Naive thymus-derived CD4-positive, alpha-beta T cell (primary cell): ENCODE data around the gene SIN3A. TPM values are rescaled to one million over a fixed set of nuclear protein-coding genes. Genes with fewer than 3 reads are reported as not detected.

Source experiments
- ATAC-seq: fragments of 150-1000 bp; cut with Tn5 transposase; 2 replicates; pipeline ENCODE4 v1.10.0; 2021; ENCODE audit warnings: mild to moderate bottlenecking, moderate library complexity
- CTCF ChIA-PET: fragments of 350-600 bp; sonication (Branson Sonifier 250); formaldehyde crosslinking; loops from one replicate; lab custom pipeline; 2021; ENCODE audit warnings: antibody characterized with exemption; lab: Charles Lee
- POLR2A ChIA-PET: fragments of 350-600 bp; sonication (Branson Sonifier 250); formaldehyde crosslinking; loops from one replicate; lab custom pipeline; 2021; ENCODE audit warnings: antibody characterized with exemption, inconsistent platforms; lab: Charles Lee
- DNase-seq, 9 donors: peaks; one replicate each; pipeline versions ENCODE4 v3.0.0 to v3.0.0-alpha.2; 2020 to 2022; ENCODE audit warnings: mixed read lengths in 1 of 9
- H3K27ac ChIP-seq: one replicate; pipeline ENCODE4 v1.7.0; 2013; ENCODE audit warnings: mild to moderate bottlenecking, low read depth, low read length, moderate library complexity
- H3K27me3 ChIP-seq, 2 donors: one replicate each; pipeline ENCODE4 v1.7.0; 2013; ENCODE audit warnings: low read length in 2 of 2, mild to moderate bottlenecking in 2 of 2, moderate library complexity in 2 of 2; ENCODE audit not compliant: control insufficient read depth in 2 of 2, insufficient read depth in 2 of 2
- H3K36me3 ChIP-seq, 3 experiments: 1 replicate in 2 of 3; 2 replicates in 1 of 3; pipeline ENCODE4 v1.7.0; 2013; ENCODE audit warnings: low read length in 3 of 3, mild to moderate bottlenecking in 3 of 3, moderate library complexity in 1 of 3; ENCODE audit not compliant: insufficient read depth in 3 of 3, control insufficient read depth in 2 of 3
- H3K4me1 ChIP-seq, 2 donors: one replicate each; pipeline ENCODE4 v1.7.0; 2013; ENCODE audit warnings: low read length in 2 of 2, mild to moderate bottlenecking in 2 of 2, moderate library complexity in 1 of 2; ENCODE audit not compliant: control insufficient read depth in 2 of 2, insufficient read depth in 2 of 2
- H3K4me3 ChIP-seq: 2 replicates; pipeline ENCODE4 v1.7.0; 2013; ENCODE audit warnings: mild to moderate bottlenecking, low read length
- H3K9me3 ChIP-seq, 3 experiments: 1 replicate in 2 of 3; 2 replicates in 1 of 3; pipeline ENCODE4 v1.7.0; 2013; ENCODE audit warnings: low read length in 3 of 3; ENCODE audit not compliant: control insufficient read depth in 2 of 3
- H3K27ac Mint-ChIP-seq, 9 donors: one replicate each; pipeline ENCODE4 v1.8.0; 2020 to 2022; ENCODE audit warnings: mixed read lengths in 9 of 9, mild to moderate bottlenecking in 8 of 9, moderate library complexity in 5 of 9, inconsistent platforms in 2 of 9
- H3K27me3 Mint-ChIP-seq, 5 donors: one replicate each; pipeline ENCODE4 v1.8.0; 2021 to 2022; ENCODE audit warnings: mixed read lengths in 5 of 5, mild to moderate bottlenecking in 1 of 5
- H3K36me3 Mint-ChIP-seq, 5 donors: one replicate each; pipeline ENCODE4 v1.8.0; 2020 to 2022; ENCODE audit warnings: mixed read lengths in 5 of 5, mild to moderate bottlenecking in 3 of 5, inconsistent platforms in 1 of 5
- H3K4me1 Mint-ChIP-seq, 7 donors: one replicate each; pipeline ENCODE4 v1.8.0; 2020 to 2022; ENCODE audit warnings: mixed read lengths in 7 of 7, mild to moderate bottlenecking in 3 of 7, inconsistent platforms in 1 of 7
- H3K4me3 Mint-ChIP-seq, 10 donors: one replicate each; pipeline ENCODE4 v1.8.0; 2020 to 2022; ENCODE audit warnings: mild to moderate bottlenecking in 10 of 10, mixed read lengths in 10 of 10, moderate library complexity in 6 of 10, inconsistent platforms in 2 of 10
- H3K9me3 Mint-ChIP-seq, 11 donors: one replicate each; pipeline ENCODE4 v1.8.0; 2020 to 2022; ENCODE audit warnings: mixed read lengths in 11 of 11, mild to moderate bottlenecking in 4 of 11, inconsistent platforms in 1 of 11, moderate library complexity in 1 of 11
- intact Hi-C, 2 donors: fragments of 100-400 bp; cut with micrococcal nuclease; formaldehyde crosslinking; loops; one replicate each; pipeline ENCODE4 v1.15.1; 2023
- polyA plus RNA-seq, 2 donors: library from polyadenylated mRNA; unstranded; fragments of 300-500 nt; fragmentation: Illumina TruSeq; gene quantifications; one replicate each; pipeline ENCODE4 v1.2.3, GENCODE V29; 2021
- total RNA-seq, 6 experiments: library from RNA in 5 of 6; stranded (reverse) in 5 of 6; gene quantifications; 1 replicate in 5 of 6; 2 replicates in 1 of 6; pipeline ENCODE4 v1.2.3 and lab custom pipeline; 2021 to 2026

Gene SIN3A
- total and polyA plus RNA-seq, 7 experiments from 2014 or later, result 18.0 to 139 (median 120) TPM

DNA sequence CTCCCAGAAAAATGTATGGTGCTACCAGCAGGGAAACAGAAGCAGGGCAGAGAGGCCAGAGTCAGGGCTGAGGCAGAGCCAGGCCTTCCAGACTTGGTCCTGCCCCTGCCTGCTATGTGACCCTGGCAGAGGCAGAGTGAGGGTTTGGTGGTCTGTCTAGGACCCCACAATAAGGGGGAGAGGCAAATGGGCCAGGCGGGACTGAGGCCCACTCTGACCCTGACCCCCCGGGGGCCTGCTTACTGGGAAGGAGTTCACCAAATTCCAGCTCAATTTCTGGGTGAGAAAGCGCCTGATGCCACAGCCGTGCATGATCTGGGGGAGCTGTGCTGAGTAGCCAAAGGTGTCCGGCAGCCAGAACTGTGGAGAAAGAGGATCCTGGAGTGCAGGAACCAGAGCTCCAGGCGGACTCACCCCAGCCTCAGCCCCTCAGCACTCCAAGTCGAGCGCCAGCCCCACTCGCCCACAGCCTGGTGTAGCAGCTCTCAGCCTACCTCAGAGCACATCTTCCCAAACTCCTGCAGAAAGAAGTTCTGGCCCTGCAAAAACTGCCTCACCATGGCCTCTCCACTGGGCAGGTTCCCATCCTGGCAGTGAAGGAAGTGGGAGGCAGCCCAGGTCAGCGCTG, 90.0 kb downstream of the SIN3A start:
- Mint-ChIP-seq H3K27me3 (no peaks in the 10 kb centered on the region), H3K9me3 (no peaks in the 10 kb centered on the region), H3K4me1 (peaks cover 0 to 1% (median 0%) of the 10 kb centered on the region in 7 donors), H3K27ac (peak overlapping the region in 1 of 9 donors; percentile 47), H3K36me3 (peaks cover 0 to 12% (median 4%) of the 10 kb centered on the region in 5 donors), H3K4me3 (no peak overlapping the region)
- ChIA-PET CTCF (no interaction called here), POLR2A (interaction anchor here (1.1 to 1.4 kb wide), 2 partner anchors 9 to 25 kb away, joined by 3 to 4 read pairs; no protein-coding TSS in a partner anchor)
- Histone ChIP-seq H3K27ac (no peak overlapping the region), H3K9me3 (no peaks in the 10 kb centered on the region), H3K36me3 (peaks cover 8 to 91% (median 19%) of the 10 kb centered on the region in 3 experiments), H3K4me3 (no peak overlapping the region), H3K27me3 (no peaks in the 10 kb centered on the region), H3K4me1 (no peaks in the 10 kb centered on the region)
- intact Hi-C loops, result loop anchor here in 1 of 2 donors (10.0 kb wide), 1 partner anchor 213 kb away; the partner anchor contains the start of gene PTPN9
- no peak for DNase-seq
- no peak for ATAC-seq

DNA sequence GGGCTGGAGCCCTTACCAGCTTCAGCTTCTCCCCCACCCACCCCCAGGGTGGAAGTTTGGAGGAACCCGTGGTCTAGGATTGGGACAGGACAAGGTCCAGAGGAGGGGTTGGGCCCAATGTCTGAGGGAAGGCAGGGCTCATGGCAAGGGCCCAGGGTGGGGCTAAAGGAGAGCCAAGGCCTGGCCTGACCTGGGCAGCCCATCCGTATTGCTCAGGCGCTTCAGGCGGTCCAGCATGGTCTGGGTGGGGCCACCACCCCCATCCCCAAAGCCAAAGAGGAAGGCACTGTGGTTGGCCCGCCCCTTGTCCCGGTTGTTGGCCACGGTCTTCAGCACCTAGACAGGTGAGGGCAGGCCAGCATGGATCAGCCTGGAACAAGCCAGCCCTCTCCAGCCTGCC, 90.6 kb downstream of the SIN3A start:
- CTCF ChIA-PET, result no interaction called here
- Histone ChIP-seq H3K27ac (no peak overlapping the region), H3K4me3 (no peak overlapping the region), H3K27me3 (no peaks in the 10 kb centered on the region), H3K4me1 (no peaks in the 10 kb centered on the region), H3K9me3 (no peaks in the 10 kb centered on the region), H3K36me3 (peaks cover 8 to 91% (median 14%) of the 10 kb centered on the region in 3 experiments)
- peaks cover 0 to 12% (median 4%) of the 10 kb centered on the region in 5 donors for H3K36me3 Mint-ChIP-seq
- POLR2A ChIA-PET, result no interaction called here
- H3K27ac Mint-ChIP-seq, result peak overlapping the region in 1 of 9 donors; percentile 48
- no peak for ATAC-seq
- intact Hi-C loops, result loop anchor here in 1 of 2 donors (10.0 kb wide), 1 partner anchor 214 kb away; the partner anchor contains the start of gene PTPN9
- H3K27me3 Mint-ChIP-seq, result no peaks in the 10 kb centered on the region
- no peak overlapping the region for H3K4me3 Mint-ChIP-seq
- no peaks in the 10 kb centered on the region for H3K9me3 Mint-ChIP-seq
- H3K4me1 Mint-ChIP-seq, result peaks cover 0 to 1% (median 0%) of the 10 kb centered on the region in 7 donors
- DNase-seq, result no peak

DNA sequence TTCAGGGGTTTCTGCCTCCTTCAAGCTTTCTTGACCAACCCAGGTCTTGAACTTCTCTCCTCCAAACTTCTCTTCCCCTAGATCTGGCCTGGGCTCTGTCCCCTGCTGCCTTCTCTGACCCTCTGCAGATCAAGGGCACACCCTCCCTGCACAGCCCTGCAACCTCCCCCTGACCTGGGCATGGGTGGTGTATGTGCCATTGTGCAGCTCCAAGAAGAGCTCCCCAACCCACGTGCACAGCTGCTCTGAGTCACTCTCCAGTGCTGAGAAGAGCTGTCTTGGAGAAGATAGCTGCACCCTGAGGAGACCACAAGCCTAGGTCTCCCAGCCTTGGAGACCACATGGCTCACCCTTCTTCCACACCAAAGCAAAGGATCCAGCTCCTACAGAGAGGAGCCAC, 91.1 kb downstream of the SIN3A start:
- POLR2A ChIA-PET, result no interaction called here

GRCh38 chr15:75359537-75360250, 91.8 kb downstream of the SIN3A start:
- peaks cover 0 to 8% (median 4%) of the 10 kb centered on the region in 5 donors for H3K36me3 Mint-ChIP-seq
- H3K36me3 ChIP-seq, result peaks cover 1 to 84% (median 13%) of the 10 kb centered on the region in 3 experiments
- intact Hi-C loops, result loop anchor here in 1 of 2 donors (10.0 kb wide), 1 partner anchor 215 kb away; the partner anchor contains the start of gene PTPN9
- H3K9me3 Mint-ChIP-seq, result no peaks in the 10 kb centered on the region
- H3K4me1 ChIP-seq, result no peaks in the 10 kb centered on the region
- ChIA-PET CTCF (no interaction called here), POLR2A (interaction anchor here (0.5 to 0.9 kb wide), 3 partner anchors 8 to 32 kb away, joined by 3 to 4 read pairs (median 4); partner anchors contain the start of gene MAN2C1)
- H3K27ac ChIP-seq, result no peak overlapping the region
- peaks cover 0 to 3% (median 0%) of the 10 kb centered on the region in 7 donors for H3K4me1 Mint-ChIP-seq
- DNase-seq (no peak), ATAC-seq (no peak)
- no peaks in the 10 kb centered on the region for H3K27me3 Mint-ChIP-seq
- peak overlapping the region in 2 of 9 donors; percentile 11 to 17 for H3K27ac Mint-ChIP-seq
- no peak overlapping the region for H3K4me3 ChIP-seq
- no peaks in the 10 kb centered on the region for H3K9me3 ChIP-seq
- H3K4me3 Mint-ChIP-seq, result no peak overlapping the region
- no peaks in the 10 kb centered on the region for H3K27me3 ChIP-seq

More for the DNA sequence above, 91.1 kb downstream of the SIN3A start:
- H3K4me3 Mint-ChIP-seq, result no peak overlapping the region
- intact Hi-C loops, result loop anchor here in 1 of 2 donors (10.0 kb wide), 1 partner anchor 214 kb away; the partner anchor contains the start of gene PTPN9
- no peaks in the 10 kb centered on the region for H3K4me1 ChIP-seq
- no peaks in the 10 kb centered on the region for H3K9me3 Mint-ChIP-seq
- no peak overlapping the region for H3K4me3 ChIP-seq
- H3K36me3 Mint-ChIP-seq, result peaks cover 0 to 12% (median 4%) of the 10 kb centered on the region in 5 donors
- DNase-seq (no peak), ATAC-seq (no peak)
- H3K4me1 Mint-ChIP-seq, result peaks cover 0 to 1% (median 0%) of the 10 kb centered on the region in 7 donors
- peaks cover 8 to 88% (median 13%) of the 10 kb centered on the region in 3 experiments for H3K36me3 ChIP-seq
- H3K27ac Mint-ChIP-seq, result peak overlapping the region in 5 of 9 donors; percentile 17 to 87 (median 80)
- no peaks in the 10 kb centered on the region for H3K9me3 ChIP-seq
- CTCF ChIA-PET, result no interaction called here
- no peaks in the 10 kb centered on the region for H3K27me3 ChIP-seq
- H3K27ac ChIP-seq, result no peak overlapping the region
- no peaks in the 10 kb centered on the region for H3K27me3 Mint-ChIP-seq

DNA sequence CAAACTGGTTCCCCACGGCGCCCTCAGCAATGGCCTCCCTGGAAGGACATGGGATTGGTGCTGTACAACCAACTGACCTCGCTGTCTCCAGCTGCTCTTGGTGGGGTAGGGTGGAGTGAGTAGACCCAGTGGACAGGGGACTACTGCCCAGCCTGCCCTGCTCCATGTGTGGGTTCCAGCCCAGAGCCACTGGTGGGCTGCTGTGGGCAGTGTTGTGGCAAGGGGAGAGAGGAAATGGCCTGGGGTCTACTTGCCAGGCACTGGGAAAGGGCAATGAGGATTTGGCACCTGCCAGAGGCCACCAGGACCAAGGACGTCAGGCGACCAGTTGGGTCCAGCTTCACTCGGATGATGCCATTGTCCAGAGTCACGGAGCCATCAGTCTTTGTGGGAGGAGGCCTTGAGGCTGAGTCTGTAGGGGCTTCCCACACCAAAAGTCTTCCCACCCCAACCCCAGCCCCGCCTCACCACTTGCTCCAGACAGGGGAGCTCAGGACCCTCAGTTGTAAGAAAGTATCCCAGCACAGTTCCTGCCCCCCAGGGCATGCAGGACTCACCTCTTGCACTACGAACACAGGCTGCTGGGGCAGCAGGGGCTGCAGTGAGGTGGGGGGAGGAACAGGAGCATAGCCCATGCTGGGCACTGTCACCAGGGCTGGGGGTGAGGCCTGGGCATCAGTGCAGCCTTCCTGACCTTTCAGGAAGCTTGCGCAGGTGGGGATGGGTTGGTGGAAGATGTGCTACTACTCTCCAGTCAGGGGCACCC, 92.5 kb downstream of the SIN3A start:
- H3K27ac Mint-ChIP-seq, result peak overlapping the region in 1 of 9 donors; percentile 38
- H3K36me3 Mint-ChIP-seq, result peaks cover 0 to 8% (median 0%) of the 10 kb centered on the region in 5 donors
- no peaks in the 10 kb centered on the region for H3K4me1 ChIP-seq
- H3K4me3 Mint-ChIP-seq, result no peak overlapping the region
- no peak overlapping the region for H3K27ac ChIP-seq
- H3K4me1 Mint-ChIP-seq, result peaks cover 0 to 3% (median 0%) of the 10 kb centered on the region in 7 donors
- ATAC-seq, result no peak
- no peaks in the 10 kb centered on the region for H3K27me3 Mint-ChIP-seq
- no peak overlapping the region for H3K4me3 ChIP-seq
- no peak for DNase-seq
- H3K9me3 Mint-ChIP-seq, result no peaks in the 10 kb centered on the region
- CTCF ChIA-PET, result no interaction called here
- H3K36me3 ChIP-seq, result peaks cover 0 to 77% (median 13%) of the 10 kb centered on the region in 3 experiments
- H3K27me3 ChIP-seq, result no peaks in the 10 kb centered on the region
- POLR2A ChIA-PET, result interaction anchor here (0.5 to 0.9 kb wide), 2 partner anchors 9 to 13 kb away, joined by 4 read pairs; partner anchors contain the start of gene MAN2C1
- H3K9me3 ChIP-seq, result no peaks in the 10 kb centered on the region
- intact Hi-C loops, result no loop called here
